Breast epithelium (tissue), 3 donors: ENCODE measurements around the gene SMCR8.

Experiments used
- CTCF ChIP-seq, 3 donors: fragments of 450-650 bp; IDR thresholded peaks; one replicate each; pipeline ENCODE4 v1.5.1; 2016 to 2017; ENCODE audit warnings: antibody characterized with exemption in 3 of 3, mild to moderate bottlenecking in 3 of 3, moderate library complexity in 3 of 3
- POLR2AphosphoS5 ChIP-seq, 3 donors: sonication (generic); formaldehyde crosslinking; IDR thresholded peaks; one replicate each; pipeline ENCODE4 v1.6.1; 2017; ENCODE audit warnings: antibody characterized with exemption in 3 of 3

- TF ChIP-seq CTCF (IDR thresholded peaks at IDR 0.05) (no peak), POLR2AphosphoS5 (IDR thresholded peaks at IDR 0.05) (no peak)
Measured at GRCh38 chr17:18309202-18309601, 5.9 kb upstream of the SMCR8 start.
